HEK293 (cell line): ENCODE measurements around the gene ZNF175.

Experiments
- CTCF ChIP-seq: fragments of 450-650 bp; formaldehyde crosslinking; IDR thresholded peaks from 2 replicates; pipeline ENCODE4 v1.5.1; 2016; ENCODE audit warnings: missing biosample characterization, missing genetic modification characterization
- MYNN ChIP-seq: fragments of 450-650 bp; formaldehyde crosslinking; IDR thresholded peaks from 2 replicates; pipeline ENCODE4 v1.5.1; 2016; ENCODE audit warnings: missing biosample characterization, missing genetic modification characterization, borderline replicate concordance
- ZNF10 ChIP-seq: fragments of 450-650 bp; formaldehyde crosslinking; IDR thresholded peaks from 2 replicates; pipeline ENCODE4 v1.5.1; 2017; ENCODE audit warnings: missing biosample characterization, missing genetic modification characterization
- ZNF549 ChIP-seq: fragments of 450-650 bp; IDR thresholded peaks from 2 replicates; pipeline ENCODE4 v1.5.1; 2018; ENCODE audit warnings: missing biosample characterization, missing genetic modification characterization, mild to moderate bottlenecking, inconsistent platforms, moderate library complexity

- no peak for TF ChIP-seq CTCF (tag by site-specific recombination)
- no peak for TF ChIP-seq ZNF549 (tag by site-specific recombination)
- TF ChIP-seq MYNN = no peak
- no peak for TF ChIP-seq ZNF10
Measured at GRCh38 chr19:51568456-51568855, 2.6 kb upstream of the ZNF175 start.
